Heart left ventricle (tissue), 16 donors: ENCODE data around the gene TMPRSS4. TPM values are rescaled to one million over a fixed set of nuclear protein-coding genes. Genes with fewer than 3 reads are reported as not detected.

Experiments used
- ATAC-seq, 4 donors: fragments of 200-7000 bp; cut with Tn5 transposase; one replicate each; pipeline ENCODE4 v1.9.1; 2020 to 2022; ENCODE audit warnings: moderate library complexity in 4 of 4, mild to moderate bottlenecking in 3 of 4, moderate number of reproducible peaks in 1 of 4
- DNase-seq, 5 donors: peaks; one replicate each; pipeline ENCODE4 v3.0.0-alpha.2; 2020
- H3K27ac ChIP-seq, 12 donors: fragments of 200-600 bp; sonication (generic) in 4 of 12; one replicate each; pipeline versions ENCODE4 v1.5.0 to v1.8.0; 2016 to 2022; ENCODE audit warnings: mild to moderate bottlenecking in 2 of 12
- H3K27me3 ChIP-seq, 9 donors: fragments of 200-600 bp; sonication (generic) in 2 of 9; one replicate each; pipeline versions ENCODE4 v1.5.1 to v1.8.0; 2016 to 2022; ENCODE audit warnings: mild to moderate bottlenecking in 3 of 9
- H3K36me3 ChIP-seq, 9 donors: fragments of 200-600 bp; sonication (generic) in 2 of 9; one replicate each; pipeline versions ENCODE4 v1.5.0 to v1.8.0; 2018 to 2022; ENCODE audit warnings: mild to moderate bottlenecking in 2 of 9
- H3K4me1 ChIP-seq, 12 donors: fragments of 200-600 bp; sonication (generic) in 4 of 12; one replicate each; pipeline versions ENCODE4 v1.5.0 to v1.8.0; 2016 to 2022; ENCODE audit warnings: mild to moderate bottlenecking in 3 of 12
- H3K4me3 ChIP-seq, 12 donors: fragments of 200-600 bp; sonication (generic) in 4 of 12; one replicate each; pipeline versions ENCODE4 v1.5.0 to v1.8.0; 2017 to 2022; ENCODE audit warnings: mild to moderate bottlenecking in 9 of 12, moderate library complexity in 4 of 12
- H3K9me3 ChIP-seq, 12 donors: fragments of 200-600 bp; sonication (generic) in 4 of 12; one replicate each; pipeline versions ENCODE4 v1.5.0 to v1.8.0; 2016 to 2022; ENCODE audit warnings: mild to moderate bottlenecking in 1 of 12
- CTCF ChIP-seq, 12 donors: fragments of 200-600 bp; sonication (generic) in 4 of 12; IDR thresholded peaks; one replicate each; pipeline versions ENCODE4 v1.5.0 to v1.8.0; 2018 to 2022; ENCODE audit warnings: antibody characterized with exemption in 12 of 12, mild to moderate bottlenecking in 5 of 12
- POLR2A ChIP-seq, 2 donors: fragments of 450-650 bp; IDR thresholded peaks; one replicate each; pipeline ENCODE4 v1.6.1; 2017; ENCODE audit warnings: antibody characterized with exemption in 2 of 2, mild to moderate bottlenecking in 2 of 2, moderate library complexity in 2 of 2
- WGBS, 4 donors: extraction: QIAGEN DNeasy Blood & Tissue Kit in 2 of 4; methylation state at CpG; one replicate each; pipeline versions ENCODE4 v1.1.5 to v1.1.7; 2013 to 2018; 5-methylcytosine and 5-hydroxymethylcytosine counted together
- intact Hi-C, 10 donors: fragments of 100-400 bp; cut with DNase I; formaldehyde crosslinking; loops; one replicate each; pipeline versions ENCODE4 v1.11.1 to v1.14.2; 2022
- polyA plus RNA-seq, 2 donors: library from polyadenylated mRNA; stranded (reverse); fragments of 200-250 nt; gene quantifications; one replicate each; pipeline ENCODE4 v1.2.3, GENCODE V29; 2013
- total RNA-seq, 9 donors: library from RNA; depleted of rRNA in 2 of 9; stranded (reverse); fragments of >200 nt in 2 of 9; fragmentation: NEBNext Ultra II Directional in 3 of 9; extraction: Animal tissue kit (Norgen Biotek cat#: 25700) in 3 of 9; gene quantifications; one replicate each; pipeline versions ENCODE4 v1.1.0 to v1.2.4, GENCODE V29; 2016 to 2023
- donor health status: ischemic (EF 13 %, LVEDD 7.1; RV severe dilation, severe dysfunction).
- donor health status: healthy with polysubstance abuse.
- donor health status: DM: no; HTN: yes; CAD: no.
- donor health status: DM: no; HTN: no; CAD: no.
- donor health status: ischemic (EF 25% LVEDD 6.9; RV normal size, moderate dysfunction).
- donor health status: ischemic (EF 25% LVEDD 5.7; RV mildly dilated, moderate dysfunction).
- donor health status: healthy.
- donor health status: DM: yes; HTN: yes; CAD: no.
- donor health status: ischemic (EF 35%, LVEDD 5.7; RV mildly dilated, moderate dysfunction).
- donor health status: nonischemic (EF 11% LVEDD 7.7; RV severe dilation, severe dysfunction).
- donor health status: DM: yes; HTN: yes; CAD: no.
- donor health status: PGD.
- donor health status: ischemic (EF 29% LVEDD 5.4; RV normal size, mild dysfunction).
- donor health status: nonischemic (EF 23%, LVEDD 6.1; RV moderate dilation, normal function).

TMPRSS4 gene
- total and polyA plus RNA-seq, 11 donors: 0.13 to 0.39 (median 0.29) TPM; not detected in 7

DNA sequence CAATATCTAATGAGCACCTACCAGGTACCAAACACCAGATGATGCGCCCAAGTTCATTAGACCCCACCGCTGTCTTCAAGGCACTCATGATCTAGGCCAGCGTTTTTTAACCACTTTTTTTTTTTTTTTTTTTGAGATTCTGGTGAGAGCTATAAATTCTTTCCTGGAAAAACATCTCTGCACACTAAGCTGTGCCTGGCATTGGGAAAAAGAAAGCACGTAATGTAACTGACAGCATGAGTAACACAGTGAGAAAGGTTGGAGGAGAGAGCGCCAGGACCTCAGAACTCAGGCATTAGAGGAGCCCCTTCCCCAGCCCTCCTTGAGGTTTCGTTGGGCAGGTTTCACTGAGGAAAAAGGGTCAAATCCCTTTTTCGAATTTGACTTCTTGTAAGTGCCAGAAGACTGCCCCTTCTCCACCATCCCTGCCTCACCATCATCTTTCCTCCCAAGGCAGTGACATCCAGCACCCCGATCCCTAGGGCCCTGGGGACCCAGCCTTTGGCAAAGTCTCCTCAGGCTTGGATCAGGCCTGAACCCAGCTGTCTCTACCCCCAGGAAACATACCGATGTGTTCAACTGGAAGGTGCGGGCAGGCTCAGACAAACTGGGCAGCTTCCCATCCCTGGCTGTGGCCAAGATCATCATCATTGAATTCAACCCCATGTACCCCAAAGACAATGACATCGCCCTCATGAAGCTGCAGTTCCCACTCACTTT is 36.0 kb downstream of the TMPRSS4 start:
- intact Hi-C loops: no loop called here
- H3K4me1 ChIP-seq: peaks cover 0 to 21% (median 7%) of the 10 kb centered on the region in 12 donors
- H3K4me3 ChIP-seq: no peak overlapping the region
- no peak for ATAC-seq
- TF ChIP-seq CTCF (IDR thresholded peaks at IDR 0.05): no peak
- H3K27ac ChIP-seq: no peak overlapping the region
- H3K9me3 ChIP-seq: no peaks in the 10 kb centered on the region
- WGBS, 4 donors: 86 to 93% (median 92%) methylated on average over 11 of the region's 11 CpGs
- DNase-seq: no peak
- H3K36me3 ChIP-seq: no peaks in the 10 kb centered on the region
- no peaks in the 10 kb centered on the region for H3K27me3 ChIP-seq

- WGBS, 4 donors: 76 to 85% (median 78%) methylated on average over 1 of the region's 1 CpG
- Histone ChIP-seq H3K27ac (no peak overlapping the region), H3K4me3 (no peak overlapping the region), H3K4me1 (peaks cover 0 to 25% (median 11%) of the 10 kb centered on the region in 12 donors), H3K9me3 (no peaks in the 10 kb centered on the region), H3K36me3 (no peaks in the 10 kb centered on the region), H3K27me3 (no peaks in the 10 kb centered on the region)
- ATAC-seq (no peak), DNase-seq (no peak)
- TF ChIP-seq POLR2A (IDR thresholded peaks at IDR 0.05): no peak
- TF ChIP-seq CTCF (IDR thresholded peaks at IDR 0.05): no peak
- intact Hi-C loops: no loop called here
Measured at GRCh38 chr11:118114266-118114665, 37.4 kb downstream of the TMPRSS4 start.

DNA sequence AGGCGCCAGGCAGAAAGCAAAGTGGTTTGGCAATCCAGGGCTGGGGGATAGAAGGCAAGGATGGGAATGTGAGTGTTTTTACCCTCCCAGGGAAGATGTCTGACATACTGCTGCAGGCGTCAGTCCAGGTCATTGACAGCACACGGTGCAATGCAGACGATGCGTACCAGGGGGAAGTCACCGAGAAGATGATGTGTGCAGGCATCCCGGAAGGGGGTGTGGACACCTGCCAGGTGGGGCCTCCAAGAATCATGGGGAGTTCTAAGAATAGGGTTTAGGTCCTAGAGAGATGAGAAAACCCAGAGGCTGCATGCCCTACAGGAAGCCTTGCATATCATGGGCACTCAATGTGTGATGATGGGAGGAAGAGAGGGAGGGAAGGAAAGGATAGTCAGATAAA is 38.2 kb downstream of the TMPRSS4 start:
- Histone ChIP-seq H3K27me3 (no peaks in the 10 kb centered on the region), H3K36me3 (no peaks in the 10 kb centered on the region), H3K9me3 (no peaks in the 10 kb centered on the region), H3K27ac (no peak overlapping the region), H3K4me1 (peaks cover 0 to 19% (median 7%) of the 10 kb centered on the region in 12 donors), H3K4me3 (no peak overlapping the region)
- 84 to 92% (median 91%) methylated on average over 7 of the region's 7 CpGs for WGBS, 4 donors
- ATAC-seq (no peak), DNase-seq (no peak)
- intact Hi-C loops: no loop called here
- TF ChIP-seq CTCF (IDR thresholded peaks at IDR 0.05): no peak
- TF ChIP-seq POLR2A (IDR thresholded peaks at IDR 0.05): no peak

- intact Hi-C loops: no loop called here
- ATAC-seq: peak; percentile 70 to 86 (median 74)
- no peak for DNase-seq
- no peak for TF ChIP-seq POLR2A (IDR thresholded peaks at IDR 0.05)
- TF ChIP-seq CTCF (IDR thresholded peaks at IDR 0.05): no peak
- peak overlapping the region; percentile 5 to 69 (median 42) for H3K27ac ChIP-seq
- WGBS, 4 donors: 55 to 60% (median 59%) methylated on average over 8 to 9 of the region's 9 CpGs
- H3K4me3 ChIP-seq: no peak overlapping the region
- peaks cover 0 to 4% (median 0%) of the 10 kb centered on the region in 12 donors for H3K9me3 ChIP-seq
- peaks cover 0 to 19% (median 7%) of the 10 kb centered on the region in 12 donors for H3K4me1 ChIP-seq
- no peaks in the 10 kb centered on the region for H3K36me3 ChIP-seq
- H3K27me3 ChIP-seq: no peaks in the 10 kb centered on the region
Measured at GRCh38 chr11:118117790-118118601, 41.1 kb downstream of the TMPRSS4 start.
